ENCODE measurements around the gene CAPN6. TPM values are rescaled to one million over a fixed set of nuclear protein-coding genes. Genes with fewer than 3 reads are reported as not detected.

Gene CAPN6
- total RNA-seq, 1 experiment from 2014 or later = not detected

DNA sequence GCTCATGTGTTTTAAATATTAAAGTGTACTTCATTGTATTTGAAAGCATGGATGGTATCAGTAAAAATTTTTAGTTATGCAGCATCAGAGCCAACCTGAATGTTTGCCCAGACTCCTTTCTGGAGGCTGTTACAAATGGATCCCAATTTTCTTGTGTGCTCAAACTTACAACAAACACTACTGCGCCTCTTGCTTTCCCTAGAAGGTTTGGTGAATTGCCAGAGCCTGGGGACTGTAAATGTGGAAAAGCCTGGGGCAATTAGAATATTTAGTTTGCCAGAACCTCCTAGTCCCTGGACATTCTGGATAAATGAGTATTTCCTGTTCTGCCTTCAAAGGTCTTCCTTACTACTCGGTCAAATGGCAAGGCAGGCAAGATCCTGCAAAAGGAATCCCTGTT is 4.8 kb downstream of the CAPN6 start:
- Histone ChIP-seq H3K9me3 (ENCODE audit: insufficient read depth, low read depth) (no peaks in the 10 kb centered on the region), H3F3A (ENCODE audit: insufficient read depth, low read depth) (no peaks in the 10 kb centered on the region), H3K4me2 (no peak overlapping the region), H3K27me3 (ENCODE audit: insufficient read depth, low read depth) (0 out of 2 replicates have a peak, but pooled peaks cover 9% of the 10 kb centered on the region), H3K4me1 (replicated peaks; ENCODE audit: insufficient read depth) (no peaks in the 10 kb centered on the region), H3K36me3 (ENCODE audit: low read depth) (no peaks in the 10 kb centered on the region), H2AFZ (no peak overlapping the region), H3K9me2 (ENCODE audit: insufficient read depth) (no peaks in the 10 kb centered on the region), H3K4me3 (no peak overlapping the region), H3K27ac (no peak overlapping the region), H3K79me2 (ENCODE audit: low read depth) (no peaks in the 10 kb centered on the region), H4K20me1 (ENCODE audit: insufficient read depth) (no peaks in the 10 kb centered on the region)
- ChIA-PET POLR2A (ENCODE audit: unreplicated experiment) (no interaction called here), CTCF (no interaction called here)
- TF ChIP-seq EZH2 (IDR thresholded peaks at IDR 0.05; ENCODE audit: low read depth) = no peak
- TF ChIP-seq, protein P1, sequence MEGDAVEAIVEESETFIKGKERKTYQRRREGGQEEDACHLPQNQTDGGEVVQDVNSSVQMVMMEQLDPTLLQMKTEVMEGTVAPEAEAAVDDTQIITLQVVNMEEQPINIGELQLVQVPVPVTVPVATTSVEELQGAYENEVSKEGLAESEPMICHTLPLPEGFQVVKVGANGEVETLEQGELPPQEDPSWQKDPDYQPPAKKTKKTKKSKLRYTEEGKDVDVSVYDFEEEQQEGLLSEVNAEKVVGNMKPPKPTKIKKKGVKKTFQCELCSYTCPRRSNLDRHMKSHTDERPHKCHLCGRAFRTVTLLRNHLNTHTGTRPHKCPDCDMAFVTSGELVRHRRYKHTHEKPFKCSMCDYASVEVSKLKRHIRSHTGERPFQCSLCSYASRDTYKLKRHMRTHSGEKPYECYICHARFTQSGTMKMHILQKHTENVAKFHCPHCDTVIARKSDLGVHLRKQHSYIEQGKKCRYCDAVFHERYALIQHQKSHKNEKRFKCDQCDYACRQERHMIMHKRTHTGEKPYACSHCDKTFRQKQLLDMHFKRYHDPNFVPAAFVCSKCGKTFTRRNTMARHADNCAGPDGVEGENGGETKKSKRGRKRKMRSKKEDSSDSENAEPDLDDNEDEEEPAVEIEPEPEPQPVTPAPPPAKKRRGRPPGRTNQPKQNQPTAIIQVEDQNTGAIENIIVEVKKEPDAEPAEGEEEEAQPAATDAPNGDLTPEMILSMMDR (conservative IDR thresholded peaks at IDR 0.05) = no peak
- DNase-seq = no peak
- BruUV-seq (replicated peaks) = no TSS peak
- intact Hi-C loops (cut with micrococcal nuclease; ENCODE audit: unreplicated experiment) = no loop called here

DNA sequence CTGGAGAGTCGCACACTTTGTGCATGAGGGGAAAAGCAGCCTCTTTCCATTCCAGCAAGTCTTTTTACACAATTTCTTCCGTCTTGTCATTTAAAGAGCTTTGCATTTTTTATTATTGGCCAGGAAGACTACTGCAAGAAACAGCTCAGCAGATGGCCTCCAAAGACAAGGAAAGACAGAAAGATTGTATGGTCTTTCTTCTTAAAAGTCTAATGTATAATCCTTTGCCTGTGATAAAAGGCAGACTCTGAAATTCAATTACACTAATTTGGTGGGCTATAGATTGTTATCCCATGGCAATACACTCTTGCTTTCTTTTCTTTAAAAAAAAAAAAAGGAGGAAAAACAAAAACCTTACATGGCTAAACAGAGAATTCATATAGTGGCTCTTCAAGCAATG is 5.9 kb downstream of the CAPN6 start:
- intact Hi-C loops (cut with micrococcal nuclease; ENCODE audit: unreplicated experiment) = no loop called here
- ChIA-PET POLR2A (ENCODE audit: unreplicated experiment) (no interaction called here), CTCF (no interaction called here)
- no peak overlapping the region for H3K4me3 ChIP-seq
- no TSS peak for BruUV-seq (replicated peaks)
- H4K20me1 ChIP-seq (ENCODE audit: insufficient read depth) = no peaks in the 10 kb centered on the region
- no peak overlapping the region for H3K27ac ChIP-seq
- DNase-seq = no peak
- H3K36me3 ChIP-seq (ENCODE audit: low read depth) = no peaks in the 10 kb centered on the region
- no peak overlapping the region for H2AFZ ChIP-seq
- no peaks in the 10 kb centered on the region for H3K9me3 ChIP-seq (ENCODE audit: insufficient read depth, low read depth)
- TF ChIP-seq EZH2 (IDR thresholded peaks at IDR 0.05; ENCODE audit: low read depth) = no peak
- TF ChIP-seq, protein P1 (conservative IDR thresholded peaks at IDR 0.05) = no peak
- H3K9me2 ChIP-seq (ENCODE audit: insufficient read depth) = no peaks in the 10 kb centered on the region
- no peak overlapping the region for H3K4me2 ChIP-seq
- 0 out of 2 replicates have a peak, but pooled peaks cover 9% of the 10 kb centered on the region for H3K27me3 ChIP-seq (ENCODE audit: insufficient read depth, low read depth)
- no peaks in the 10 kb centered on the region for H3K4me1 ChIP-seq (replicated peaks; ENCODE audit: insufficient read depth)
- H3K79me2 ChIP-seq (ENCODE audit: low read depth) = no peaks in the 10 kb centered on the region
- no peaks in the 10 kb centered on the region for H3F3A ChIP-seq (ENCODE audit: insufficient read depth, low read depth)

DNA sequence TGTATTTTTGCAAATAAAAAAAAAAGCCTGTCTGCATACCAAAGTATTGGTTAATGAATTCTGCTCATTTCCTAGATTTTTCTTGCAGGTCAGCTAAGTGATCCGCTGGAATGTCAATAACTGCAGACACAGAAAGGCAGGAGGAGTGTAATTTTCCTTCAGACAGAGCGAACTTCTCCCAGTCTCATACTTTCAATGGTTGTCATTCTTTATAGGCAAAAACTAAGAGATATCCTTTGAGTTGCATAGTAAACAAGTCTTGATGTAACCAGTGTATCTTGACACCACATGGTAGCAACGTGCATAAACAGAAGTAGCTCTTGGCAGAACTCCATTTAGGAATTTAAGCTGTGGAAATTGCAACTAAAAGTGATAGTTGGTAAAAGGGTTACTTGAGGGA is 8.2 kb downstream of the CAPN6 start:
- no peak for DNase-seq
- no peak for TF ChIP-seq EZH2 (IDR thresholded peaks at IDR 0.05; ENCODE audit: low read depth)
- TF ChIP-seq, protein P1 (conservative IDR thresholded peaks at IDR 0.05) = no peak
- ChIA-PET POLR2A (ENCODE audit: unreplicated experiment) (no interaction called here), CTCF (no interaction called here)
- Histone ChIP-seq H4K20me1 (ENCODE audit: insufficient read depth) (no peaks in the 10 kb centered on the region), H2AFZ (no peak overlapping the region), H3F3A (ENCODE audit: insufficient read depth, low read depth) (no peaks in the 10 kb centered on the region), H3K27ac (no peak overlapping the region), H3K4me1 (replicated peaks; ENCODE audit: insufficient read depth) (no peaks in the 10 kb centered on the region), H3K36me3 (ENCODE audit: low read depth) (no peaks in the 10 kb centered on the region), H3K9me2 (ENCODE audit: insufficient read depth) (no peaks in the 10 kb centered on the region), H3K9me3 (ENCODE audit: insufficient read depth, low read depth) (no peaks in the 10 kb centered on the region), H3K79me2 (ENCODE audit: low read depth) (no peaks in the 10 kb centered on the region), H3K4me3 (no peak overlapping the region), H3K27me3 (ENCODE audit: insufficient read depth, low read depth) (no peaks in the 10 kb centered on the region), H3K4me2 (no peak overlapping the region)
- intact Hi-C loops (cut with micrococcal nuclease; ENCODE audit: unreplicated experiment) = no loop called here
- BruUV-seq (replicated peaks) = no TSS peak

Data from PC-9 (cell line).